GM21360 (cell line): ENCODE measurements around the gene KRT82.
"Not testable (repeated sequence)": the region's sequence is repeated elsewhere in the genome, so short reads cannot be mapped to it uniquely, and the experiment has no call there.

Experiments
- ATAC-seq: cut with Tn5 transposase; IDR thresholded peaks from one replicate; pipeline ENCODE4 v1.9.1; 2021; ENCODE audit warnings: mild to moderate bottlenecking, moderate library complexity; ENCODE audit not compliant: unreplicated experiment

Gene KRT82

DNA sequence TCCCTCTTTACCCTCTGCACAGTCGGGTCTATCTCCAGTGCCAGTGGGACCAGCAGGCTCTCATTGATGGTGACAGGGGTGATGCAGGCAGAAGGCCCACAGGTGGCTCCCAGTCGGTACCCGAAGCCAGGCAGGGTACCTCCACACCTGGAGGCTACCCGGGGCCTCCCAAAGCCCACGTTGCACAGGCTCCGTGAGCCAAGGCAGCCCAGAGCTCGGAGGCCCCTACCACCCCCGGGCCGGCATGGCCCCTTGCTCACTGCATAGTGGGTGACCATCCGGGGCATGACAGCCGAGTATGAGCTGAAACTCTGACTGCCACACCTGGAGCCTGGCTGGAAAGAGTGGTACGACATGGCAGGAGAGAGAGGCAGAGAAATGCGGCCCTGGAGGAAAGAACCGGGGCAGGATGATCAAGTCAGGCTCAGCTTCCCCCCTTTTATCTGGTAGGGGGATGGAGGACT lies at the start of gene KRT82:
Gene KRT82, minus strand, starts transcription at position 414 of the 464 bp plus-strand sequence. Its CDS starts 58 bp downstream, at position 356.
- ATAC-seq = no peak

DNA sequence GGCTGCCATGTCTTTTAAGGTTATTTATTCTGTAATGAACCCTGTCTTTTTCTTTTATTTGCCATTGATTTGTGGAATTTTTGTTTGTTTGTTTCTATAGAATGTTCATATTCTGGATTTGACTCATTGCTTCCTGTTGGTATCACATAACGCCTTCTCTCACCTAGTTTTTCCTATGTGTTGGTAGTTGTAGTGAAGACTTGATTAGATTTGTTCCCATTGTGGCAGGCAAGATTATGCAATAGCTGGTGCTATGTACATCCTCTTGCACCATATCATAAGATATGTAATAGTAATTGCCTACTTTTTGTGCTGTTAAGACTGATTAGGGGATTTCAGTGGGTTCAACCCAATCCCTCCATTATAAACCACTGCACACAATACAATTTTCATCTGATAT lies 49.7 kb upstream of the KRT82 start:
- no peak for ATAC-seq

- no peak for ATAC-seq
Measured at GRCh38 chr12:52454411-52455201, 48.5 kb upstream of the KRT82 start.

DNA sequence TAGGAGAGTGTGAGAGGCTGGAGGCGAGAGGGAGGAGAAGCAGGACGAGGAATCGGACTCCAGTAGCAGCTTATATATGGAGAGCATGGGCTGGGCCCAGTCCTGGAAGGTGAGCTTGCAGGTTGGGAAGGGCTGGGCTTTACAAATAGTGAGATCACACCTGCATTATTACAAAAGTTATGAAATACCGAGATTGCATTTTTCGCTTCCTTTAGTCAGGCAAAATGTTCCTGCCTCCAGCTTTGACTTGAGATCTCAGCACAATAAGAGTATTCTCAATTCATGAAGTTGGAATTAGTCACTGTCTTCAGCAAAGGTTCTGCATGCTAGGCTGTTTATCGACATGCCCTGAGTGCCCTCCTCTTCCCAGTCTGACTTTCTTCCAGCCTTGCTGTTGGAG lies 46.0 kb upstream of the KRT82 start, which contains the start of gene KRT6B:
Gene KRT6B, minus strand, starts transcription at position 46 of the 400 bp plus-strand sequence. CDS start 68 bp downstream, outside the sequence.
- no peak for ATAC-seq

GRCh38 chr12:52448228-52448627 lies 42.1 kb upstream of the KRT82 start:
- ATAC-seq = no peak

DNA sequence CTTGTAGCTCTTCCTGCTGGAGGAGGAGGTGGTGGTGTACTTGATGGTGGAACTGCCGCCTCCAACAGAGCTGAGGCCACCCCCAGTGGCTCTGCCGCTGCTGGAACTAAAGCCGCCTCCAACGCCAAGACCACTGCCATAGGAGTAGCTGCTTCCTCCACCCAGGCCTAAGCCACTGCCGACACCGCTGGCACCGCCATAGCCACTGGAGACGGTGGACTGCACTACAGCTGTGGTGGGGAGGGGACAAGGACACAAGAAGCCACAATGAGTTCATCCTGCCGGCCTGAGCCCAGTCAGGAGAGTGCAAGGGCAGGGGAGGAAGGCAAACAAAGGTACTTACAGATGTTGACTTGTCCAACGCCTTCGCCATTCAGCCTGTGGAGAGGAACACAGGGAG lies 41.1 kb upstream of the KRT82 start:
- not testable (repeated sequence) for ATAC-seq

- ATAC-seq = no peak
Measured at GRCh38 chr12:52446367-52447045, 40.4 kb upstream of the KRT82 start.

DNA sequence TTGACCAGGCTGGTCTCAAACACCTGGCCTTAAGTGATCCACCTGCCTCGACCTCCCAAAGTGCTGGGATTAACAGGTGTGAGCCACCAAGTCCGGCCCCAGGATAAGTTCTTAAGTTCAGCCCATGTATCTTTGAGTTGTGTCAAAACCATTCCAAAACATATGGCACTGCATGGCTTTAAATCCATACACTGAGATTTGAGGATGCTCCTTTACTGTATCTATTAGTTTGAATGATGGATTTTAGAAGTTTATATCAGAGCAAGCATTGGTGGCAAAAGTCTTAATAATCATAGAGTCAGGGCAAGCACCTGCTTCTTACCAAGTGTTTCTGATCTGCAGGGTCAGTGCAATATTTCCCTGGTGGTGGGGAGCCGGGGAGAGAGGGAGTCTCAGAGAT lies 39.7 kb upstream of the KRT82 start:
- ATAC-seq = no peak

- ATAC-seq = no peak
Measured at GRCh38 chr12:52444647-52445595, 38.8 kb upstream of the KRT82 start.

- no peak for ATAC-seq
Measured at GRCh38 chr12:52443966-52444365, 37.8 kb upstream of the KRT82 start.

- no peak for ATAC-seq
Measured at GRCh38 chr12:52442600-52443061, 36.5 kb upstream of the KRT82 start.

DNA sequence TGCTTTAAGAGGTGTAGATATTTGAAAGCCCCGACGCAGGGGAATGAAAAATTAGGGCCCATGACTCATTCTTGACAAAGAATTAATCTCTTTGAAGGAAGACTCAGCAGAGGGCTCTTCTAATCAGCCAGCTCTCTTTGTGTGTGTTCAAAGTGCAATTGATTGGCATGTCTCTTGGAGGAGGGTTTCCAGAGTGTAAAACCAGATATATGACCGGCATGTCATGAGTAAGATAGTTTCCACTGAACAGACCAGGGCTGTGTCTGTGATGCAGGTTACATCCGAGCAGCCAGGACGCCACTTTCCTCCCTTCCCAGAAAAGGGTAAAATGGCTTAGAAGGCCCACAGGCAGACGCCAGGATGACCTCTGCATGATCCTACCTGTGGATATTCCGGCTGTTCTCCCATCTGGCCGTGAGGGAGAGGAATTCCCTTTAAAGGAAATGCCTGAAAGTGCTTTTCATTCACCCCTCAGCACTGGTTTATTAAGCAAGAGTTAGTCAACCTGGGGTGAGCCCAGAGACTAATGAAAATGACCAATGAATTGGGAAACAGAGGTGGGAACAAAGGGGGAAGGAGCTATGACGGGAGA lies 35.3 kb upstream of the KRT82 start:
- ATAC-seq = no peak

- ATAC-seq = no peak
Measured at GRCh38 chr12:52440821-52441319, 34.7 kb upstream of the KRT82 start.

DNA sequence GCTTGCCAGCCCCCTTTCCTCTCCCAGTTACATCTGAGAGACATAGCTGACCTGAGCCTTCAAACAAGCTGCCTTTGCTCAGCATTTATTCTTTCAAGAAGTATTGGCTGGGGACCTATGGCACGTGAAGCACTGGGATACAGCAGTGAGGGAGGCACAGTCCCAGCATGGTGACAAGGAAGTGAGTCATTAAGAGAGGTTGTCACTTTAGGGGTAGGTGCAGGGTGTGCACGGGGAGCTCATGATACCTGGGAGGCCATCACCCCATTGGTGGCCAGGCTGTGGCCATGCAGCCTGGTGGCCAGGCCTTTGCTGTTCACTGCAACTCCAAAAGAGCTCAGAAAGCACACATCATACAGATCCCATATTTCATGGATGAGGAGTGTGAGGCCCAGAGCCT lies 33.7 kb upstream of the KRT82 start:
- no peak for ATAC-seq

GRCh38 chr12:52439420-52439819 lies 33.3 kb upstream of the KRT82 start:
- no peak for ATAC-seq

- ATAC-seq = no peak
Measured at GRCh38 chr12:52438305-52439301, 32.5 kb upstream of the KRT82 start.

GRCh38 chr12:52437508-52437907 lies 31.4 kb upstream of the KRT82 start:
- ATAC-seq = no peak

- ATAC-seq = no peak
Measured at GRCh38 chr12:52436828-52437474, 30.8 kb upstream of the KRT82 start.
